HG03460 (cell line): ENCODE data around the gene ABCC1.

Source experiments
- ATAC-seq: cut with Tn5 transposase; IDR thresholded peaks from one replicate; pipeline ENCODE4 v1.9.1; 2021; ENCODE audit not compliant: unreplicated experiment

The ABCC1 gene

GRCh38 chr16:16038950-16039349 is 89.5 kb downstream of the ABCC1 start:
- ATAC-seq, result no peak

GRCh38 chr16:16041196-16041892 is 91.9 kb downstream of the ABCC1 start:
- no peak for ATAC-seq

- no peak for ATAC-seq
Measured at GRCh38 chr16:16042076-16042475, 92.7 kb downstream of the ABCC1 start.

GRCh38 chr16:16045296-16045695 is 95.9 kb downstream of the ABCC1 start:
- ATAC-seq, result no peak

GRCh38 chr16:16045879-16046278 is 96.5 kb downstream of the ABCC1 start:
- no peak for ATAC-seq

- ATAC-seq, result no peak
Measured at GRCh38 chr16:16047761-16048160, 98.3 kb downstream of the ABCC1 start.

- ATAC-seq, result no peak
Measured at GRCh38 chr16:16048904-16049582, 99.6 kb downstream of the ABCC1 start.

GRCh38 chr16:16050106-16050505 is 100.7 kb downstream of the ABCC1 start:
- no peak for ATAC-seq

GRCh38 chr16:16051132-16051531 is 101.7 kb downstream of the ABCC1 start:
- no peak for ATAC-seq

- ATAC-seq, result no peak
Measured at GRCh38 chr16:16052916-16053315, 103.5 kb downstream of the ABCC1 start.

- no peak for ATAC-seq
Measured at GRCh38 chr16:16057102-16057501, 107.7 kb downstream of the ABCC1 start.

- ATAC-seq, result no peak
Measured at GRCh38 chr16:16059160-16059559, 109.7 kb downstream of the ABCC1 start.

- no peak for ATAC-seq
Measured at GRCh38 chr16:16059895-16060590, 110.6 kb downstream of the ABCC1 start.

- no peak for ATAC-seq
Measured at GRCh38 chr16:16062023-16062937, 112.9 kb downstream of the ABCC1 start.

- no peak for ATAC-seq
Measured at GRCh38 chr16:16063683-16064082, 114.3 kb downstream of the ABCC1 start.

- no peak for ATAC-seq
Measured at GRCh38 chr16:16064874-16065384, 115.5 kb downstream of the ABCC1 start.

- no peak for ATAC-seq
Measured at GRCh38 chr16:16067127-16067526, 117.7 kb downstream of the ABCC1 start.

GRCh38 chr16:16071631-16072244 is 122.3 kb downstream of the ABCC1 start:
- ATAC-seq, result no peak

- ATAC-seq, result no peak
Measured at GRCh38 chr16:16073001-16073545, 123.7 kb downstream of the ABCC1 start.
